GM18861 (cell line): ENCODE results near the gene TOR4A.
A peak's percentile ranks its signal among the peaks of the same experiment; 100 is the strongest.

Source experiments
- ATAC-seq: cut with Tn5 transposase; IDR thresholded peaks from one replicate; pipeline ENCODE4 v1.9.1; 2021; ENCODE audit not compliant: unreplicated experiment

The TOR4A gene

DNA sequence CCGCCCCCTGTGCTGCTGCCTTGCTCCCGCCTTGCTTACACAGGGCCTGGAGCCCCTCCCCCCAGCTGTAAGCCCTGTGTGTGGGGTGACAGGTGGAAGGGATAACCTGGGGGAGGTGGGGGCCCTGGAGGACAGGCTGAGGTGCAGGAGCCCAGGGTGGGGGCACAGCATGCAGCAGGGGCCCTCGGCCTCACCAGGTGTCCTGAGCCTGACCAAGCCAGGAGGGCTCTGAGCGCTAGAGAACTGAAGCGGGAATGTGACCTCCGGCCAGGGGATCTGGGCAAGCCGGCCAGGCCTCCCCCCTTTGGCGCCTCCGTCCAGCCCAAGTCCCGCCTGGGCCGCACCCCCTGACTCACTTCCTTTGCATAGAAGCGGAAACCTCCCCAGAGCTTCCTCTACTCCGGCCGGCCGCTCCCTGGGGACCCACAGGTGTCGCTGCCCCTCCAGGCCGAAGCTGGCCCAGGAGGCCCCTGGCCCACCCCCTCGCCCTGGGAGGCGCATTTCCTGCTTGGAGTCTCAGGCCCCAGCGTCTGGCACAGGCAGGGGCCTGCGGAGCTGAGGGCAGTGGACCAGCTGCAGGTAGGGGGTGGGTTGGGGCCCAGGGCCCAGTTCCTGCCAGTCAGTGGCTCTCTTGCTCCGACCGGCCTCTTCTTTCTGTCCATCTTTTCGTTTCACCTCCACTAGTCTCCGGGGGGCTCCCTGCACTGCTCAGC is at the start of gene TOR4A:
TSS of gene TOR4A (plus strand) at position 398 of the 713 bp plus-strand sequence. CDS start 964 bp downstream, outside the sequence.
- ATAC-seq, result peak; percentile 70

DNA sequence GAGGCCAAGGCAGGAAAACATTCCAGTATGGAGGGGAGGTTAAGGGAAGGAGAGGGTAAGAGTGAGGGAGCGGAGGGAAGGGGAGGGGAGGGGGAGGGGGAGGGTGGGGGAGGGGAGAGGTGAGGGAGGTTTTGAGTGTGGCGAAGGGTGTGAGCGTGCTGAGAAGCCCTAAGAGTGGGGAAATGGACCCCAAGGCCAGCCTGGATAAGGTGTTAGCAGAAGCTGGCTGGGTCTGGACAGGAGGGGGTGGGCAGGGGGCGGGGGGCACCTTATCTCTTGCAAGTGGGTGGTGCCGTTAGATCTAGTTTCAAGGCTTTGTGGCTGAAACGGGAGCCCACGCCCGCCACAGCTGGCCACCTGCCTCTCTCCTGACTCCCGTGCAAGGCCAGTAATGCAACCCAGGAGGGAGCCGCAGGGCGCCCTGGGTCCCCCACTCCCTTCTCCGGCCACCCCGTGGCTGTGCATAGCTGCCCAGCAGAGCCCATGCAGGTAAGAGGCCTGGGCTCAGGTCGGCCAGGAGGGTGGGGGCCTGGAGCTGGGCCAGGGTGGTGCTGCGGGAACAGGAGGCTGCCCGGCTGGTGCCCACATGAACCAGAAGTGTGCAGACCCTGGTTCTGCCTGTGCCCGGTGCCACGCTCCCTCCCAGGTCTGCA is 49.5 kb upstream of the TOR4A start:
- no peak for ATAC-seq

DNA sequence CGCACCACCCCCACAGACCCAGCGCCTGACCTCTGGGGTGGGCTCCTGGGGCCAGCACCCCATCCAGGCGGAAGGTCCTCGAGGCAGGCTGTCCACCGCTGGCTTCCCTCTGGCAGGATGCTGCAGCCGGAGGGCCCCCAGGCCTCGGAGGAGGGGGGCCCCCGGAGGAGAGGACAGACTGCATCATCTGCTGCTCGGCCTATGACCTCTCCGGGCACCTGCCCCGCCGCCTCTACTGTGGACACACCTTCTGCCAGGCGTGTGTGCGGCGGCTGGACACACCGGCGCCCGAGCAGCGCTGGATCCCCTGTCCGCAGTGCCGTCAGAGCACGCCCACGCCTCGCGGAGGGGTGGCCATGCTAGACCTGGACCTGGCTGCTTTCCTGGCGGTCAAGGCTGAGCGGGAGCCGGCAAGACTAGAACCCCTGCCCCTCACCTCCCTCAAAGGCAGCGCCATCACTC is 49.0 kb upstream of the TOR4A start:
- no peak for ATAC-seq

DNA sequence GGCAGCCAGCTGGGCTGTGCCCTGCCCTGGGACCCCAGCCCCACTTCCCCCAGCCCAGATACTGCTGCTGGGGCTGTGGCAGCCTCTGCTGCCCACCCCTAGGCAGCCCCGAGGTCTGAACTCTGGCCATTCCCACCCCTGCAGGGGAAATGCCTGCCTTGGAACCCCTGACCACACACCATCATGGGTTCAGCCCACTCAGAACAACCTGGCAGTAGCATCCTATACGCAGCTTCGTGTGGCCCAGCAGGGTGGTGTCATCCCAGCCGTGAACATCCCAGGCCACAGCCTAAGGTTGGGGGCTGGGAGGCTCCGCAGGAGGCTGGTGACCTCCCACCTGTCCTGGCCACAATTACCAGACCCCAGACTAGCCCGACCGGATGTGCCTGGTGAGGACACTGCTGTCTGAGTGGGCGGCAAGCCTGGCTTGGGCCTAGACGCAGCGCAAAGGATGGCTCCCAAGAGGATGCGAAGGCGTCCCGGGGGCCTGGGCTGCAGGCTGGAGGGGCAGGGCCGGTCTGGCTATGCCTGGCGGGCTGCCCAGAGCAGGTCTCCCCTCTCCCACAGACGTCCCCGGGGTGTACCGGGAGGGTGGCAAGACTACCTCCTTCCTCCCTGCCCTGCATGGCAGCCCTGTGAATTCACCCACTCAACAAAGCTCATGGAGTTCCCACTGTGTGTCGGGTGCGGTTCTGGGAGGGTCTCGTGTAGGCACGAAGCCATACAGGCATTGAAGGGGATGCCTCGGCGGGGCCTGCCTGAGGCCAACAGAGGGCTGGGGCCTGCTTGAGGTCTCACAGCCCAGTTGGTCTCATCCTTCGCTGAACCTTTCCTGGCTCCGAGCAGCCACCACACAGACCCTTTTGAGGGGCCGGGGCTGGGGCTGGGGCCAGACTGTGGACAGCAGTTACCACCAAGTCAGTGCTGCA is 48.3 kb upstream of the TOR4A start:
- ATAC-seq, result no peak

DNA sequence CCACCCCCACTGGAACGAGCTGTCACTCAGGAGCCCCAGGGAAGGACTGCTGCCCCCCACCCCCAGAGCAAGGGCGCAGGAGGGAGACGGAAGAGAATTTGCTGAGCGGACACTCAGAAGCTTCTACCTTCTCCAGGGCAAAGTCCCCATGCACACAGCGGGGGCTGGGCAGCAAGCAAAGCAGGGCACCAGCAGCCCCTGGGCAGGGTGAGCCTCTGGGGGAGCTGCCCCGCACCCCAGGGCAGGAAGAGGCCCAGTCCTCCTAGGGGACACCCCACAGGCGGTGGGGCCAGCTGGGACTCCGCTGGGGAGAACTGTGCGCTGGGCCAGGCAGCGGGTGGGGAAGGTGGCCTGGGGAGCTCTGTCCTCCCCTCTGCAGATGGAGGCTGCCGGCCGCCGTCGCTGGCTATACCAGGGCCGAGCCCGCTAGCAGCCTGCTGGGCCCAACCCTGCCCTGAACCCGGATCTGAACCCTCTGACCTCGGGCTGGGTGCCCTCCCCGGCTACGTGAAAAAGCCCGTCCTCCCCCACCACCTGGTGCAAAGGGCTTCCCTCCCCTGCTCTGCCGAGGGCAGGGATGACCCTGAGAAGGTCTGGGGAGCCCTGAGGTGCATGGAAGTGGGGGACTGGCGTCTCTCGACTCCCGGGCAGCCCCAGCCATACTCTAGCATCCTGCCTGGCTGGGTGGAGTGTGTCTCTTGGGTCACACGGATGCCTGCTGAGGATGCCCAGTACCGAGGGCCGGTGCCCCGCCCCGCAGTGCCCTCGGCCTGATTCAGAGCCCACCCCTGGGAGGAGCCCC is 47.4 kb upstream of the TOR4A start:
- ATAC-seq, result no peak

DNA sequence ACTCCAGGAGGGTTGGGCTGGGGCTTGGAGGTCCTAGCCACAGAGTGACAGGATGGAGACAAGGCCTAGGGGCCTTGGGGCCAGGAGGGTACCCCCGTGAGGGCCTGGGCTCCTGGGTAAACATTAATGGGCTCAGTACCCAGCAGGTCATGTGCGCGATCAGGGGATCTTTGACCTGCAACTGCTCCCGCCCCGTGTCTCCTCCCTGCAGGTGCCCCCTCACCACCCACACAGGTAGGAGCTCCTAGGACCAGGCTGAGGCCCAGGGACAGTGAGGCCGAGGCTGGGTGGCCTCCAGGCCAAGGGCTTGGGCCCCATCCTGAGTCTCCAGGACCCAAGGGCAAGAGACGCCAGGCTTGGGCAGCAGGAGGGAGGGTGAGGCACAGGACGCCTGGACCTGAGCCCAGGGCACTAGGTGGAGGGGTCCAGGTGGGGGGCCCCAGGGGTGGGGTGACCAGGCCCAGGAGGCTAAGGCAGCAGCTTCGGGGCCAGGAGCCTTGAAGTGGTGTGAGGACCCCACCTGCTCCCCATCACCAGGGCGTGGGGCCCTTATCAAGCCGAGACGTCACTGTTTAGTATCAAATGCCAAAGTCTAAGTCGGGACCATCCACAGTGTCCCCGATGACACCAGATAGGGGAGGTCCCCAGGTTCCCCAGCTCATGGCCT is 46.7 kb upstream of the TOR4A start, which contains the start of gene SLC34A3:
TSS of gene SLC34A3 (plus strand) at position 197 of the 667 bp plus-strand sequence. CDS start 802 bp downstream, outside the sequence.
- no peak for ATAC-seq

DNA sequence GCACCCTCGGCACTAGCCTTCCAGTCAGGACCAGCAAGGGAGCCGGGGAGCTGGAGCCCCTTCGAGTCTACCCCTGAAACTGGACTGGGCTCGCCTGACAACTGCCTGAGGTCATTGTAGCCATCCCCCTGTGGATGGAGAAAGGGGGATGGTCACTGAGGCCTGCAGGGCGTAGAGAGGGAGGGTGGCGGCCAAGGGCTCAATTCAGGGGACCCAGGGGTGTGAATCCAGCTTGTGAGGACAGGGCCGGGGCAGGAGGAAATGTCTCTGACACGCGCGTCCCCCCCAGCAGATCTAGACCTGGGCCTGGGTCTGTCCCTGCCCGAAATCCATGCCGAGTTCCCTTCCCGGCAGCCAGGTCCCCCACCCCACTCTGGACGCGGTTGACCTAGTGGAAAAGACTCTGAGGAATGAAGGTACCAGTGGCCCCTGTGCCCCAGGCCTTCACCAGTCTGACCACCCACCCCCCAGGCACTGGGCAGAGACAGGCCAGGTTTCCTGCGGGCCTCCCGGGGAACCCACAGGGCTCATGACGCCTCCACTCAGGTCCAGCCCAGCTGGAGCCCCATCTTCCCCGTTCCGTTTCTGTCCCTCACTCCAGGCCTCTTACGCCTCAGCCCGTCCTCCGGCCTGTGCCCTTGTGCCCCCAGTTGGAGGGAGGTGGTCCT is 46.0 kb upstream of the TOR4A start:
- ATAC-seq, result no peak

DNA sequence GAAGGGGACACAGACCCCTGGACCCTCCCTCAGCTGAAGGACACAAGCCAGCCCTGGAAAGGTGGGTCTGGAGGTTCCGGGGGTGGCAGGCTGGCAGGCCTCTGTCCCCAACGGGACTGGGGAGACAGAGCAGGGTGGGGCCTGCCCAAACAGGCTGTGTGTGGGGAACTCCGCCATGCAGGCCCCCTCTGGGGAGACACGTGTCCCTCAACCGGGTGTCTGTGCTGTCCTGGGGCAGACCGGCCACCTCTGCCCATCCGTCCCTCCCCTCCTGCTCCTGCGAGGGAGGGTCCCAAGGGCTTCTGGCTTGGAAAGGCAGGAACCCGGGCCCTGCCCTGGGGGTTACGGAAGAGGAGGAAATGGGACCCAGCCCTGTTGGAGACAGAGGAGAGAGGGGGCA is 45.4 kb upstream of the TOR4A start:
- ATAC-seq, result no peak

DNA sequence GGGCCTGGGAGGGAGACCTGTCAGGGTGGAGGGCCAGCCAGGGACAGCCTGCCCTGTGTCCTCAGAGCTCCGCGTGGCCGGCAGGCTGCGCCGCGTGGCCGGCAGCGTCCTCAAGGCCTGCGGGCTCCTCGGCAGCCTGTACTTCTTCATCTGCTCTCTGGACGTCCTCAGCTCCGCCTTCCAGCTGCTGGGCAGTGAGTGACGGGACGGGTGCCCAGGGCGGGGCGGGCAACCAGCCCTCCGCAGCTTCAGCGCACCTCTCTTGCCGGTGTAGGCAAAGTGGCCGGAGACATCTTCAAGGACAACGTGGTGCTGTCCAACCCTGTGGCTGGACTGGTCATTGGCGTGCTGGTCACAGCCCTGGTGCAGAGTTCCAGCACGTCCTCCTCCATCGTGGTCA is 45.0 kb upstream of the TOR4A start:
- no peak for ATAC-seq

DNA sequence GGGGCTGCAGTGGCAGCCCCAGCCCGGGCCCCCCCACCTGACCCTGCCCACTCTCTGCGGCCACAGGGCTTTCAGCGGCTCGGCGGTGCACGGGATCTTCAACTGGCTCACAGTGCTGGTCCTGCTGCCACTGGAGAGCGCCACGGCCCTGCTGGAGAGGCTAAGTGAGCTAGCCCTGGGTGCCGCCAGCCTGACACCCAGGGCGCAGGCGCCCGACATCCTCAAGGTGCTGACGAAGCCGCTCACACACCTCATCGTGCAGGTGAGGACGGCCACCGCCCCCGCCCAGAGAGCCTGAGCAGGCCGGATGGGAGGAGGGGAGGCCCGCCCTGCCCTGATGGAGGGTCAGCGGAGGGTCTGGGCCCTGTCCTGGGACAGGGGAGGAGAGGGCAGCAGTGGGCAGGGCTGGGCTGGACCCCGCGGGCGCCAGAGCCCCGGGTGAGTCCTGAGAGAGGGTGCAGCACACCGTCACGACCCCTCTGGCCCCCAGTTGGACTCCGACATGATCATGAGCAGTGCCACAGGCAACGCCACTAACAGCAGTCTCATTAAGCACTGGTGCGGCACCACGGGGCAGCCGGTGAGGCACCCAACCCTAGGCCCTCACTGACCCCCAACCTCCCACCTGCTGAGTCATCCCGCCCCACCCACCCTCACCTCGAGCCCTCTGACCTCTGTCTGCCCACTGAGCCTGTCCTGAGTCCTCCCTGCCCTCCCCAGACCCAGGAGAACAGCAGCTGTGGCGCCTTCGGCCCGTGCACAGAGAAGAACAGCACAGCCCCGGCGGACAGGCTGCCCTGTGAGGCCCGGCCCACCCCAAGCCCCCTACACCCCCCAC is 44.2 kb upstream of the TOR4A start:
- no peak for ATAC-seq

DNA sequence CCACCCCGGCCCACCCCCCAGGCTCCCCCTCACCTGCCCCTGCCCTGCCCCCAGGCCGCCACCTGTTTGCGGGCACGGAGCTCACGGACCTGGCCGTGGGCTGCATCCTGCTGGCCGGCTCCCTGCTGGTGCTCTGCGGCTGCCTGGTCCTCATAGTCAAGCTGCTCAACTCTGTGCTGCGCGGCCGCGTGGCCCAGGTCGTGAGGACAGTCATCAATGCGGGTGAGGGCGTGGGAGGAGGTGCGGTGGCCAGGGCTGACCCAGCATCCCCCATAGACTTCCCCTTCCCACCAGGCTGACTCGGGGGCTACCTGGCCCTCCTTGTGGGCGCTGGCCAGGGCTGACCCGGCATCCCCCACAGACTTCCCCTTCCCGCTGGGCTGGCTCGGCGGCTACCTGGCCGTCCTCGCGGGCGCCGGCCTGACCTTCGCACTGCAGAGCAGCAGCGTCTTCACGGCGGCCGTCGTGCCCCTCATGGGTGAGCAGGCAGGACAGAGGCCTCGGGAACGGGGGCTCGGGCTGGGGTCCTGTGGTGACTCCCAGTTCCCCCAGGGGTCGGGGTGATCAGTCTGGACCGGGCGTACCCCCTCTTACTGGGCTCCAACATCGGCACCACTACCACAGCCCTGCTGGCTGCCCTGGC is 43.4 kb upstream of the TOR4A start:
- no peak for ATAC-seq

DNA sequence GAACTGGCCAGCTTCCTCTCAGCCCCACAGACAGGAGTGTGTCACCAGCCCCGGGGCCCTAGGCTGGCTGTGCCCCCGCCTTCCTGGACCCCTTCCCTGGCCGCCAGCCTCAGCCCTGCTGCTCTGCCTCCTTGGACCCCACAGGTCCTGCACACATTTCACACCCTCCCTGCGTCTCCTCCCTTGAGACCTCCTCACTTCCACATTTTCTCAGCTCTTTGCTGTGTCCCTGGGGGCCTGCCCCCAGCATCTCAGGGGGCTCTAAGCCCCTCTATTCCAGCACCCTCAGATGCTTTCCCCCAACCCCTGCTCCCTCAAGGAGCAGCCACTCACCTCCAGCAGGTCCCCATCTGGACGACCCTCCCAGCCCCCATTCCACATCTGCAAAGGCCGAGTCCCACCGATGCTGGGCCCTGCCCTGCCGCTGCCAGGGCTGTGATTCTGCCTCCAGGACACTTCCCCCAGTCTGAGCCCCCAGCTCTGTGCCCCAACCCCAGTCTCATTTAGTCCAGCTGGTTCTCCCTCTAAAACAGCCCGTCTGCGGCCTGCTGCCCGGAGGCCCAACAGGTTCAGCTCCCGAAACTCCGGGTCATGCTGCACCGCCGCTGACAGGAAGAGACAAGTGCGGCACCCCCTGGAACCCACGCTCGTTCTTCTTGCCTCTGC is 42.6 kb upstream of the TOR4A start:
- ATAC-seq, result no peak

DNA sequence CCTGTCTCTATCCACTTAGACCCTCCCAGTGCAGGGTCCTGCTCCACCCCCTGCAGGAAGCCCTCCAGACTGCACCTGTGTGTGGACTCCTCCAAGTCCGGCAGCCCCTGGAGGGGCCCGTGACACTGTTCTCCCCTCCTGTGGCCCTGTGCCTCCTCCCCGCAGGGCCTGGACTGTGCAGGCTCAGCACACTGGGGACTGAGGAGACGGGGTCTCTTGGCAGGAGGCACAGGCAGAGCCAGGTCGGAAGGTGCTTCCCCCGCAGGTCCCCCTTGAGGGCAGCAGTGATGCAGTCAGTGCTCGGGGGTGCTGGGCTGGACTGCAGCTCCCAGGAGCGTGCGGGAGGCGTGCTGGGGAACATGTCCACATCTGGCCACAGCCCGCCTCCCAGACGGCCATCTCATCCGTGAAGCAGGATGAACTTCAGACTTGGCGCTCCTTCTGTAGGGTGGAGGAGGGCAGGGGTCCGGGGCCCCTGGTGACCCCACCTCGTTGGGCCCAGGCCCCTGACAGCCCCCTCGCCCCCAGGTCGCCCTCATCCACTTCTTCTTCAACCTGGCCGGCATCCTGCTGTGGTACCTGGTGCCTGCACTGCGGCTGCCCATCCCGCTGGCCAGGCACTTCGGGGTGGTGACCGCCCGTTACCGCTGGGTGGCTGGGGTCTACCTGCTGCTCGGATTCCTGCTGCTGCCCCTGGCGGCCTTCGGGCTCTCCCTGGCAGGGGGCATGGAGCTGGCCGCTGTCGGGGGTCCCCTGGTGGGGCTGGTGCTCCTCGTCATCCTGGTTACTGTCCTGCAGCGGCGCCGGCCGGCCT is 41.9 kb upstream of the TOR4A start:
- ATAC-seq, result no peak

DNA sequence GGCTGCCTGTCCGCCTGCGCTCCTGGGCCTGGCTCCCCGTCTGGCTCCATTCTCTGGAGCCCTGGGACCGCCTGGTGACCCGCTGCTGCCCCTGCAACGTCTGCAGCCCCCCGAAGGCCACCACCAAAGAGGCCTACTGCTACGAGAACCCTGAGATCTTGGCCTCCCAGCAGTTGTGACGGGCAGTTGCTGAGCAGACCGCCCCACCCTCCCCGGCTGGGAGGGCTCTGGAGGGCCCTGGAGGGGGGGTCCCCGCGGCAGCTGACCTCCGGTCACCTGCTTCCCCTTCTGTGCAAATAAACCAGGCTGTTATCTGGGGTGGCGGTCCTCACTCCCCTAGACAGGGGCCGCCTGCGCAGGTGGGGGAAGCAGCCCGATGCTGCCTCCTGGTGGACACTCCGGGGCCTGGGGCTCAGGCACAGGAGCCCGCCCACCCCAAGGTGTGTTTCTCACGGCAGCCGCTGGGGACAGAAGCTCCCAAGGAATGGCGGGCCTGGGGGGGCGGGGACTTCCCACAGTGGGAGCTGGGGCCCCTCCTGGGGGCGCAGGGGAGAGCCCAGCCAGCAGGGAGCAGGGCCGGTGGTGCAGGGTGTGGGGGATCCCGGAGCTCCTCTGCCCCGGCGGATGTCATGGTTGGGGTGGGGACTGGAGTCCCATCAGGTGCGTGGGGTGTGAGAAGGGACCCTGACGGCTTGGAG is 41.1 kb upstream of the TOR4A start:
- no peak for ATAC-seq

DNA sequence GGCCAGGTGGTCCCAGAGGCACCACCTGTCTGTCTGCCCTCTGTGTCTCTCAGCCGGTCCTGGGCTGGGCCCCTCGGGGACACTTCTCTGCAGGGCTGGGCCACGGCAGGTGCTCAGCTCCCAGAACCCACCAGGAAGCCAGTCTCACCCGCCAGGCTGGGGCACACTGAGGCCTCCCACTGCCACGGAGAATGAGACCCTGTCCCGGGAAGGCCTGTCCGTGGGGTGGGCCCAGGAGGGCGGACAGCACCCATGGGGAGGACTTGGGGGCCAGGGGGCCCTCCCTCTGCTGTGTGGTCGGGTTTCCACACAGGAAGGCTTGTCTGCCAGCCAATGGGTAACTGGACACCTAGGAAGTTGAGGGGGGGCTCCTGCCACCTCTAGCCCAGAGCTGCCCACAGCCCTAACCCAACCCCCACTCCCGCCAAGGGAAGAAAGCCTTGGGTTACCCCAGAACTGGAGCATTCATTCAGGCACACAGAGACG is 40.5 kb upstream of the TOR4A start:
- no peak for ATAC-seq
